Activated T-cell treated with anti-CD3 and anti-CD28 coated beads for 1 hour (primary cell): Measurements from ENCODE around the gene PML.

Source experiments
- DNase-seq: peaks from one replicate; pipeline ENCODE4 v3.0.0-alpha.2; 2020; ENCODE audit warnings: low read depth

Gene PML

DNA sequence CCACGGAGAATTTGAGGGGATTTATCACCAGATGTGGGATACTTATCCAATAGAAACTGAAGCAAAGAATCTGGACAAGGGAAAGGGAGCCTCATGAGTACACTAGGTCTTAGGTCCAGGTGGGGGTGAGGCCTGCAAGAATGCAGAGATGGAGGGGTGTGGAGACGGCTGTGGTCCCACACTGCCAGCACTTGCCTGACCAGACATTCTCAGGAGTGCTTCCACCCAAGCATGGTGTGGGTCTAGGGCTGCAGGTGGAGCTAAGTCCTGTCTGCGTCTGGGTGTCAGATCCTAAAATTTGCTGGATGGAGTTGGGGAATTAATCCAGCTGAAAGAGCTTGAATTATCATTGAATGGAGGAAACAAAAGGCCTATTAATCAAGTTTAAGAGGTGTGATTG is 14.4 kb downstream of the PML start:
- DNase-seq, result no peak

DNA sequence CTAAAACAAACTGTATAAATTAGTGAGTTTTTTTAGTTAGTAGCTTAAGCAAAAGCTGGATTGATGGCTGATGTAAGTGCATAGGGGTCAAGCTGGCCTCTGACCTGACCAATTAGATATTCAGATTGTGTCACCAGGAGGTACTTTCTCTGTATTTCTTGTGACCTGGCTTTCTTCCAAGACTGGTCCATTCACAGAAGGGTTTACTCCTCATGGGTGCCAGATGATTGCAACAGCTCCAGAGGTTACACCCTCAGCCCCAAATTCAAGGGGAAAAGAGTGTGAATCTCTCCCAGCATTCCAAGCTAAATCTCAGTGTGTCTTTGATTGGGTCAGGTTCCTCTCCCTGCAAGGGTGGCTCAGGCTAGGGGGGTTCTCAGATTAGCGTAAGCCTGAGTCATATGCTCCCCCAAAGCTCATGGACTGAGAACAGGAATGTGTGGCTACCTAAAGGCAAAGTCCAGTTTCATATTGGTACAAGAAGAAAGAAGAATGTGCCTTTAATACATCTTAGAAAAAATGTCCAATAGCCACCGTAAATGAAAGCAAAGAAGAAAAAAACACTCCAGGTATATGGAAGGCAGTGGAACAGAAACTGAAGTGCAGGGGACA is 16.5 kb downstream of the PML start:
- DNase-seq, result no peak

GRCh38 chr15:74011610-74012009 is 17.1 kb downstream of the PML start:
- DNase-seq, result no peak

DNA sequence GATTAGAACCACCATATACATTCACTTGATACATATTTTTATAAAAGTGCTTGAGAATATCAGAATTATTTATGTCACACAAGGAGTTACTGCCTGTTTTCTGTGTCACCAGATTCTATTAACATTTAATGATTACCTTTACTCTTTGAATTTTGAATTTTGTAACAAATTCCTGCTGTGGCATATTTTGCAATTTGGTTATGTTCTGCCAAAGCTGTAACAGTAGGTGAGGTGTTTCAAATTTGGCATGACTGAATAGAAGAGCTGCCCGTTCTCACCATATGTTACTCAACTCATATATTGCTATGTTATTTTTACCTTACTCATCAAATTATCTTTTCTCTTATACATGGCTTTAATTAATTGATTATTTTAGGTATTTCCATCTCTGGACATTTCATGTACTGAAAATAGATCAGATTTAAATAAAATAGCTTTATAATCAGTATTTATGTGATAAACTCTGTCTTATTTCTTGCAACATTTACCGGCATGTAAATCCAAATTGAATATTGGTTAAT is 18.9 kb downstream of the PML start:
- no peak for DNase-seq

DNA sequence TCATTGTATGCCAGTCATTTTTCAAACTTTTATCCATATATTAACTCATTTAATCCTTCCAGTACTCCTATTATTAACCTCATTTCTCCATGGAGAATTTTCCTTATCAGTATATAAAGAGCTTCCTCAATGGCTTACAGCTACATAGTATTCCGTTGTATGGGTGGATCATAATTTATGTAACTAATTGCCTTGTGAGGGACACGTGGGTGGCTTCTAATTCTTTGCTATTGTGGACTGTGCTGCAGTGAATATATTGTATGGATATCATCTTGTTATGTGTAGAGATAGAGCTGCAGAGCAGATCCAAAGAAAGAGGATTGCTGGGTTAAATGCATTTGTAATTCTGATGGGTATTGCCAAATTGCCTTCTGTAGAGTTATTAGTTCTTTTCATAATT is 25.2 kb downstream of the PML start:
- no peak for DNase-seq

- DNase-seq, result no peak
These were observed 28.4 kb downstream of the PML start for GRCh38 chr15:74022706-74023470.

- DNase-seq, result no peak
These were observed 30.2 kb downstream of the PML start for GRCh38 chr15:74024687-74025086.

- no peak for DNase-seq
These were observed 30.9 kb downstream of the PML start for GRCh38 chr15:74025436-74025835.

GRCh38 chr15:74027688-74028087 is 33.2 kb downstream of the PML start:
- DNase-seq, result no peak

- DNase-seq, result no peak
These were observed 34.1 kb downstream of the PML start for GRCh38 chr15:74028646-74029045.

DNA sequence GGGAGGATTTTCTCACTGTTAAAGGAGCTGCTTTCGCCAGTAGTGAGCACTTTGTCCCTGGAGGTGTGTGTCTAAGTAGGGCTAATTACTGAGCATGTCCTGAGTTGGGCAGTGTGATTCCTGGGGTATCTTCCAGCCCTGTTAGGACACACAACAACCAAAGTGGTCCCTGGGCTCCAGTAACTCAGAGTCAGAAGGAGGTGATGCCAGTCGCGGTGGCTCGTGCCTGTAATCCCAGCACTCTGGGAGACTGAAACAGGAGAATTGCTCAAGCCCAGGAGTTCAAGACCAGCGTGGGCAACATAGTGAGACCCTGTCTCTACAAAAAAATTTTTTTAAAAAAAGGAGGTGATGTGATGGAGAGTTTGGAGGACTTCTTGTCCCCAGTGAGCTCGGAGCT is 37.5 kb downstream of the PML start:
- DNase-seq, result no peak

- no peak for DNase-seq
These were observed 38.4 kb downstream of the PML start for GRCh38 chr15:74032606-74033561.

GRCh38 chr15:74034206-74034755 is 39.8 kb downstream of the PML start:
- no peak for DNase-seq

DNA sequence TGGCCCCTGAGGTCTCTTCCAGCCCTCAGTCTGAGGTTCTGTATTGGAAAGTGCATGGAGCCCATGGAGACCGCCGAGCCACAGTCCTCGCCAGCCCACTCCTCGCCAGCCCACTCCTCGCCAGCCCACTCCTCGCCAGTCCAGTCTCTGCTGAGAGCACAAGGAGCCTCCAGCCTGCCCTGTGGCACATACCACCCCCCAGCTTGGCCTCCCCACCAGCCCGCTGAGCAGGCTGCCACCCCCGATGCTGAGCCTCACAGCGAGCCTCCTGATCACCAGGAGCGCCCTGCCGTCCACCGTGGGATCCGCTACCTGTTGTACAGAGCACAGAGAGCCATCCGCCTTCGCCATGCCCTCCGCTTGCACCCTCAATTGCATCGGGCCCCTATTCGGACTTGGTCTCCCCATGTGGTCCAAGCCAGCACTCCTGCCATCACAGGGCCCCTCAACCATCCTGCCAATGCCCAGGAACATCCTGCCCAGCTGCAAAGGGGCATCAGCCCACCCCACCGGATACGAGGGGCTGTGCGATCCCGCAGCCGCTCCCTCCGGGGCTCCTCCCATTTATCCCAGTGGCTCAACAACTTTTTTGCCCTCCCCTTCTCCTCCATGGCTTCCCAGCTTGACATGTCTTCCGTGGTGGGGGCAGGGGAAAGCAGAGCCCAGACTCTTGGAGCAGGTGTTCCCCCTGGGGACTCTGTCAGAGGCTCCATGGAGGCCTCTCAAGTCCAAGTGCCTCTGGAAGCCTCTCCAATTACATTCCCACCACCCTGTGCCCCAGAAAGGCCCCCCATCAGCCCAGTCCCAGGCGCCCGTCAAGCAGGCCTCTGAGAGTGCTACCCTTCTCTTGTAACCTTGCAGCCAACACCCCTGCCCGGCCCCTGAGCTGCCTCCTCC is 40.9 kb downstream of the PML start:
- DNase-seq, result no peak

GRCh38 chr15:74036271-74037170 is 42.0 kb downstream of the PML start:
- DNase-seq, result no peak

DNA sequence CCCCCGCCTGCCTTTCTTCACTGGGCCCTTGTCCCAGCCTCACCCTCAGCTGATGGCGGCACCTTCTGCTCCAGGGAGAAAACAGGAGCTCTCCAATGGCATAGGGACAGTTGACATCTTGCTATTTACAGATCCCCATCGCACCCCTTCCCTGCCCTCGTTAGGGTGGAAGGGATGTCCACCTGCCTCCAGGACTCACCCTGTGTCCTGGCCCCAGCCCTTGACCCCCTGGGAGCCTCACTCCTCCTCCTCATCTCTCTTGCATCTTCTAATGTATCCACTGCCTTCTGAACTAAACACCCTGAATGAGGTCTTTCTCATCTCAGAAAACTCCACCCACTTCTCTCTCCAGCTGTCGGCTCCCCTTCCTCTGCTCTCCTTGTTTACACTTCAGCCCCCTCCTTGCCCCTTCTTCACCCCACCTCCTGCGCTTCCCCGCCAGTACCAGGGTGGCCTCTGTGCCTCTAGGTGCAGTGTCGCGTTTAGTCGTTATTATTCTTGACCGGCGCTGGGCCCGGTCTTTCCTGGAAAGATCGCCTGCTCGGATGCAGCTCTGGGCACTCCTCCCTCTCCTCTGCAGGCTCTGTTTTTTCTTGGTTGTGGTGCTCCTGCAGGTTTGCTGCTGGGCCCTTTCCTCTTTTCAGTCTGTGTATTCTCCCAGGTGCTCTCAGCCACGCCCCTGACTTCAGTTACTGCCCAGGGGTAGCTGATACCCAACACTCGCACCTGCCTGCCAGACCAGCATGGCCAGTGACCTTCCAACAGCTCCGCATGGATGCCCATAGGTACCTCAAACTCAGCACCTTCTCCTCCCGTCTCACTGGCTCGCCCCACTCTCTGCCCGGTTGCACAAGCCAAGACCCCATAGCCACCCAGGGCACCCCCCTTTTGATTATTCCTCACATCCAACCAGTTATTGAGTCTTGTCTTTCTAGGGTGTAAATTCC is 42.9 kb downstream of the PML start:
- no peak for DNase-seq

GRCh38 chr15:74038707-74039655 is 44.5 kb downstream of the PML start:
- no peak for DNase-seq

GRCh38 chr15:74039656-74040010 is 45.1 kb downstream of the PML start:
- DNase-seq, result no peak
